GM19395 (cell line): ENCODE measurements around the gene ZBTB11.
"Not testable (repeated sequence)": the region's sequence is repeated elsewhere in the genome, so short reads cannot be mapped to it uniquely, and the experiment has no call there.

Experiments used
- ATAC-seq: cut with Tn5 transposase; IDR thresholded peaks from one replicate; pipeline ENCODE4 v1.9.1; 2021; ENCODE audit warnings: mild to moderate bottlenecking, moderate library complexity; ENCODE audit not compliant: unreplicated experiment

The ZBTB11 gene

GRCh38 chr3:101619734-101620133 lies 57.2 kb downstream of the ZBTB11 start:
- no peak for ATAC-seq

GRCh38 chr3:101618726-101619125 lies 58.2 kb downstream of the ZBTB11 start:
- no peak for ATAC-seq

- no peak for ATAC-seq
These were observed 59.5 kb downstream of the ZBTB11 start for GRCh38 chr3:101617478-101617877.

- ATAC-seq = no peak
These were observed 61.4 kb downstream of the ZBTB11 start for GRCh38 chr3:101615525-101615924.

- ATAC-seq = not testable (repeated sequence)
These were observed 63.9 kb downstream of the ZBTB11 start for GRCh38 chr3:101613014-101613413.

- ATAC-seq = no peak
These were observed 65.9 kb downstream of the ZBTB11 start for GRCh38 chr3:101611023-101611422.

- ATAC-seq = not testable (repeated sequence)
These were observed 71.5 kb downstream of the ZBTB11 start for GRCh38 chr3:101605398-101605797.

GRCh38 chr3:101603184-101603583 lies 73.7 kb downstream of the ZBTB11 start:
- ATAC-seq = no peak

- ATAC-seq = no peak
These were observed 74.2 kb downstream of the ZBTB11 start for GRCh38 chr3:101602731-101603130.
